K562 (cell line): ENCODE data around the gene NOM1. TPM values are rescaled to one million over a fixed set of nuclear protein-coding genes. Genes with fewer than 3 reads are reported as not detected.

ENCODE experiments used
- BRD4 ChIP-seq: fragments of 200-600 bp; sonication (generic); IDR thresholded peaks from 2 replicates; pipeline ENCODE4 v1.6.1; 2017; ENCODE audit warnings: inconsistent platforms
- E2F3 ChIP-seq: fragments of 250-450 bp; sonication (Bioruptor Pico); IDR thresholded peaks from 2 replicates; pipeline ENCODE4 v1.4.0; 2020; ENCODE audit warnings: mild to moderate bottlenecking
- GTF2F1 ChIP-seq: IDR thresholded peaks from 2 replicates; pipeline ENCODE4 v1.6.1; 2011; ENCODE audit warnings: low read depth, low read length, improper control_type of control experiment
- L3MBTL2 ChIP-seq: fragments of 450-650 bp; IDR thresholded peaks from 2 replicates; pipeline ENCODE4 v1.6.1; 2016; ENCODE audit warnings: mild to moderate bottlenecking, moderate library complexity
- POLR2G ChIP-seq: fragments of 200-400 bp; formaldehyde crosslinking; IDR thresholded peaks from 2 replicates; pipeline ENCODE4 v1.6.1; 2017; ENCODE audit warnings: low read depth, mild to moderate bottlenecking, antibody characterized with exemption, low read length, moderate library complexity
- RHOXF2B ChIP-seq: fragments of 250-450 bp; sonication (Bioruptor Pico); conservative IDR thresholded peaks from 2 replicates; pipeline ENCODE4 v1.5.1; 2021
- SUPT5H ChIP-seq: fragments of 450-650 bp; IDR thresholded peaks from 2 replicates; pipeline ENCODE4 v1.6.1; 2016
- TAF1 ChIP-seq: IDR thresholded peaks from 2 replicates; pipeline ENCODE4 v1.6.1; 2011; ENCODE audit warnings: mild to moderate bottlenecking, low read length, moderate library complexity; ENCODE audit not compliant: insufficient read depth, control insufficient read depth, severe bottlenecking; ENCODE audit errors: extremely low read depth
- ZNF175 ChIP-seq: fragments of 200-800 bp; sonication (Bioruptor generic); IDR thresholded peaks from 2 replicates; pipeline ENCODE4 v1.6.1; 2016; ENCODE audit warnings: low read depth, mild to moderate bottlenecking, missing genetic modification characterization, missing compliant biosample characterization
- polyA plus RNA-seq, 8 experiments: library from polyadenylated mRNA; depleted of rRNA in 4 of 8; stranded (reverse) in 5 of 8; unstranded in 3 of 8; fragments of >200 nt; fragmentation: Nextera tagmentation in 2 of 8; fragmentation: Illumina TruSeq in 1 of 8; extraction: Ambion mirVana in 2 of 8; extraction: Trizol in 1 of 8; gene quantifications; 2 replicates each; pipeline versions ENCODE4 v1.2.1 to v1.2.3, GENCODE V29; 2011 to 2014; ENCODE audit warnings: inconsistent platforms in 1 of 8, missing spikeins in 1 of 8
- total RNA-seq, 7 experiments: library from RNA; depleted of rRNA in 6 of 7; stranded (reverse); fragments of >200 nt in 6 of 7; fragmentation: Illumina TruSeq in 2 of 7; extraction: Trizol in 2 of 7; gene quantifications; 2 replicates each; pipeline versions ENCODE4 v1.2.1 to v1.2.3, GENCODE V29; 2011 to 2021; ENCODE audit warnings: low replicate concordance in 1 of 7
- TF ChIP-seq, protein P1 (sequence below), 2 experiments: IDR thresholded peaks; 2 replicates each; pipeline ENCODE4 v1.6.1; 2011; ENCODE audit warnings: borderline replicate concordance in 1 of 2, control low read depth in 1 of 2, low read depth in 1 of 2, low read length in 1 of 2, mild to moderate bottlenecking in 1 of 2, mixed read lengths in 1 of 2, moderate library complexity in 1 of 2; ENCODE audit not compliant: insufficient read depth in 1 of 2, insufficient read length in 1 of 2, poor library complexity in 1 of 2, severe bottlenecking in 1 of 2; ENCODE audit errors: extremely low read depth in 1 of 2
- TF ChIP-seq, protein P2 (sequence below): sonication (generic); formaldehyde crosslinking; IDR thresholded peaks from 2 replicates; pipeline ENCODE4 v1.8.1; 2023; ENCODE audit warnings: mild to moderate bottlenecking, missing genetic modification reagents

The NOM1 gene
- total and polyA plus RNA-seq, 9 of the 15 experiments (the other 6 are each of a cell fraction or from before 2014, with no cell fraction given): 6.8 to 47.3 (median 37.4) TPM

DNA sequence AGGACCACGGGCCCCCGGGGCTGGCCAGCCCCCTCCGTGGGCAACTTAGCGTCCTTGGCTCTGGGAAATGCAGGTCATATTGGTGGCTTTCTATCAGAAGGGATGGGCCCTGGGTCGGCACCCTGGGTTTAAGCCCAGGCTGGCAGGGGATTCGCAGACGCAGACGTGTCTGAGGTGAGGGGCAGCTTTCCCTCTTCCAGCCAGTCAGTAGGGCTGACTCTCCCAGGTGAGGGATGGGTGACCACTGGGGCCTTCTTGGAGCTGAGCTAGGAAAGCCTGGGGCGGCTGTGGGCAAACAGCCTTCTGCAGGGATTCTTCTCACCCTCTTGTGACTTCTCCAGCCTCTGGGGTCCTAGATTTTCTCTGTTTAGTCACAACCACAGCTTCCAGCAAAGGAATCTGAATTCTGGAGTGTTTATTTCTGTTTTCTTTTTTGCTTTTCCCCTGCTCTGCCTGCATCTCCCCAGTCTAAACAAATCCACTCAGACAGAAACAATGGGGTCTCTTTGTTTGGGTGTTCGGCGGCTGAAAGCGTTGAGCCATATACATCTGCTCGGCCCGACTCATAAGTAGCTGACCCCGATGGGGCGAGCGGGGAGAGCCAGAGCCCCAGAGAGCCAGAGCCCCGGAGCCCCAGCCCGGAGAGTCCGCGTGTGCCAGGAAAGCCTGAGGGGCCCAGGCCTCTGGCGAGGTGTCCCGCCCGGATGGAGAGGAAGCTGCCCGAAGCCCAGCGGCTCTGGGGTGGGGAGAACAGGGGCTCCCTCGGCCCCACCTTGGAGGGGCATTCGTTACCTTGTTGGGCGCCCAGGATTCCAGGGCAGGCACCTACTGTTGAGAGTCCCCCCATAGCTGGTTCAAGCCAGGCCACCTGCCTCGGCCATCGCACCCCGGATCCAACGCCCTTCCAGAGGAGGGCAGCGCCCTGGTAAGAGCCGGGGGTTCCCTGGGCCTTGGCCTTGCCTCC lies 59.0 kb downstream of the NOM1 start (continued):
- TF ChIP-seq L3MBTL2 (no peak), E2F3 (CRISPR knock-in tag) (no peak), BRD4 (no peak), ZNF175 (CRISPR knock-in tag) (peak; percentile 65; the same call in 1 of the 2 replicates), RHOXF2B (CRISPR knock-in tag) (no peak), SUPT5H (no peak), POLR2G (peak; percentile 20; the same call in 1 of the 2 replicates), GTF2F1 (no peak), TAF1 (no peak)
- TF ChIP-seq, protein P1, sequence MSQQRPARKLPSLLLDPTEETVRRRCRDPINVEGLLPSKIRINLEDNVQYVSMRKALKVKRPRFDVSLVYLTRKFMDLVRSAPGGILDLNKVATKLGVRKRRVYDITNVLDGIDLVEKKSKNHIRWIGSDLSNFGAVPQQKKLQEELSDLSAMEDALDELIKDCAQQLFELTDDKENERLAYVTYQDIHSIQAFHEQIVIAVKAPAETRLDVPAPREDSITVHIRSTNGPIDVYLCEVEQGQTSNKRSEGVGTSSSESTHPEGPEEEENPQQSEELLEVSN (IDR thresholded peaks at IDR 0.05; ENCODE audit: borderline replicate concordance in 1 of 2, extremely low read depth in 1 of 2, insufficient read depth in 1 of 2, insufficient read length in 1 of 2, low read depth in 1 of 2, low read length in 1 of 2, poor library complexity in 1 of 2, severe bottlenecking in 1 of 2): peak in 1 of 2 experiments; percentile 4
- TF ChIP-seq, protein P2, sequence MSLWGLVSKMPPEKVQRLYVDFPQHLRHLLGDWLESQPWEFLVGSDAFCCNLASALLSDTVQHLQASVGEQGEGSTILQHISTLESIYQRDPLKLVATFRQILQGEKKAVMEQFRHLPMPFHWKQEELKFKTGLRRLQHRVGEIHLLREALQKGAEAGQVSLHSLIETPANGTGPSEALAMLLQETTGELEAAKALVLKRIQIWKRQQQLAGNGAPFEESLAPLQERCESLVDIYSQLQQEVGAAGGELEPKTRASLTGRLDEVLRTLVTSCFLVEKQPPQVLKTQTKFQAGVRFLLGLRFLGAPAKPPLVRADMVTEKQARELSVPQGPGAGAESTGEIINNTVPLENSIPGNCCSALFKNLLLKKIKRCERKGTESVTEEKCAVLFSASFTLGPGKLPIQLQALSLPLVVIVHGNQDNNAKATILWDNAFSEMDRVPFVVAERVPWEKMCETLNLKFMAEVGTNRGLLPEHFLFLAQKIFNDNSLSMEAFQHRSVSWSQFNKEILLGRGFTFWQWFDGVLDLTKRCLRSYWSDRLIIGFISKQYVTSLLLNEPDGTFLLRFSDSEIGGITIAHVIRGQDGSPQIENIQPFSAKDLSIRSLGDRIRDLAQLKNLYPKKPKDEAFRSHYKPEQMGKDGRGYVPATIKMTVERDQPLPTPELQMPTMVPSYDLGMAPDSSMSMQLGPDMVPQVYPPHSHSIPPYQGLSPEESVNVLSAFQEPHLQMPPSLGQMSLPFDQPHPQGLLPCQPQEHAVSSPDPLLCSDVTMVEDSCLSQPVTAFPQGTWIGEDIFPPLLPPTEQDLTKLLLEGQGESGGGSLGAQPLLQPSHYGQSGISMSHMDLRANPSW (CRISPR knock-in tag): no peak
